ENCODE data around the gene NCOA7.
"Not testable (repeated sequence)": the region's sequence is repeated elsewhere in the genome, so short reads cannot be mapped to it uniquely, and the experiment has no call there.

Gene NCOA7

GRCh38 chr6:125842091-125842626 is 51.4 kb downstream of the NCOA7 start:
- no peak for DNase-seq

GRCh38 chr6:125843593-125843992 is 52.8 kb downstream of the NCOA7 start:
- no peak for DNase-seq

DNA sequence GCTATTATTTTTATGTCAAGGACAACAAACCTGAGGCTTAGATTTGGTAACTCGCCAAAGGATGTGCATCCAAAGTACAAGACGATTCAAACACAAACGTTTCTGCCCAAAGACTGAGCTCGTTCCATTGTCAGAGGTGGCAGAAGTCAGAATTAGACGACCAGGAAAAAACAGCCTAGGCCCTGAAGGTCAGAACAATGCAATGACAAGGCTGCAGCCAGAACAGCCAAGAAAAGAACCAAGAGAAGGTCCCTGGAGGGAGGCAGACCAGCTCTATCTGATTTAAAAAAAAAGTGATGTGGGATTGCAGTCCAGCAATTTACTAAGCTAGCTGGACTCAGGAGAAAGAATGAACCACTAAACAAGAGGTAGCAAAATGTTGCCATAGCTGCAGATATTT is 54.2 kb downstream of the NCOA7 start:
- DNase-seq = no peak

DNA sequence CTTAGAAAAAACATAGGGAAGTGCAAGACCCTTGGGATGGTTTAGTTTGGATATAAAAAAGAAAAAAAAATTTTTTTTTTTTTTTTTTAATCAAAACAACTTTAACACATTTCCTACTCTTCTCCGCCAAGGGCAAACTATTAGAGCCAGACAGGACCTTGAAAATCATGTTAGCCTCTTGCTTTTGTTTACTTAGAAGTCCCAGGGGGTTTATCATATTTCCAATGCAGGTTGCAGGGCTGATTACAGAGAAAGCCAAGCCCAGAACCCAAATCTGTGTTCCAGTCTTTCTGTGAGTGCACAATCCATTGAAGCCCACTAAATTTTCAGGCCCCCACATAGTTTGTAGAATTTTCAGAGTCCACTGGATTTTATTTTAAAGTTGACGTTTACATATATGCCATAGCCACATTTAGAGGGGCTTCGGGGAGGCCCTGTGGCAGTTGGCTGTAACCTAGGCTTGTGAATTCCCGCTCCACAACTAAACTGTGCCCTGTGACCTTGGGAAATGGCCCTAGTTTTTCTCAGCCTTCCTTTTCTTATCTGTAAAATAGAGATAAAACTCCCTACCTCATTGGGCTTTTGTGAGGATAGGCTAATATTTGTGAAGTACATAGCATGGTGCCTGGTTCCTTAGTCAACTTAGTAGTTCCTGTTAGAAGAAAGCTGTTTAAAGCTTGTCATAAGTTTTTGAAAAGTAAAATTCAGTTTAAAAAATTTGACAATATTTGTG is 55.7 kb downstream of the NCOA7 start:
- peak; percentile 10 for DNase-seq

DNA sequence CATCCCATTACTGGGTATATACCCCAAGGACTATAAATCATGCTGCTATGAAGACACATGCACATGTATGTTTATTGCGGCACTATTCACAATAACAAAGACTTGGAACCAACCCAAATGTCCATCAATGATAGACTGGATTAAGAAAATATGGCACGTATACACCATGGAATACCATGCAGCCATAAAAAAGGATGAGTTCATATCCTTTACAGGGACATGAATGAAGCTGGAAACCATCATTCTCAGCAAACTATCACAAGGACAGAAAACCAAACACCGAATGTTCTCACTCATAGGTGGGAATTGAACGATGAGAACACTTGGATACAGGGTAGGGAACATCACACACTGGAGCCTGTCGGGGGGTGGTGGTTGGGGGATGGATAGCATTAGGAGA is 57.5 kb downstream of the NCOA7 start:
- DNase-seq = not testable (repeated sequence)

DNA sequence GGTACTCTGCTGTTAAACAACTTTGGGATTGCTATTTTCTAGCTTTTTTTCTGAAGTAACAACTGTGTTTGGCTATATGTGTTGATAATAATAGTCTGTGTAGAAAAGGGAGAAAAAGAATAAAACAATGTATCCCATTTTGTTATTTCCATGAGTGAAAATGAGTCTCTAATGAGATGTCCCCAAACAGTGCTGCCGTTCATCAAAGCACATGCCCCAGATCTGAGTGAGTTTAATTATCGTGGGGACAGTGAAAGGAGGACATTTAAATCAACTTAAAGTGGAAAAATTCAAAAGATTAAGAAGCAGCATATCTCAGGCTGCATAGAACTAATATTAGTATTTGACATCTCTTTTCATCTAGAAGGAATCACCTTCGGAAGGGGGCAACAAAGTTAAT is 59.6 kb downstream of the NCOA7 start:
- no peak for DNase-seq

GRCh38 chr6:125852587-125852986 is 61.8 kb downstream of the NCOA7 start:
- no peak for DNase-seq

GRCh38 chr6:125853168-125853567 is 62.4 kb downstream of the NCOA7 start:
- no peak for DNase-seq

DNA sequence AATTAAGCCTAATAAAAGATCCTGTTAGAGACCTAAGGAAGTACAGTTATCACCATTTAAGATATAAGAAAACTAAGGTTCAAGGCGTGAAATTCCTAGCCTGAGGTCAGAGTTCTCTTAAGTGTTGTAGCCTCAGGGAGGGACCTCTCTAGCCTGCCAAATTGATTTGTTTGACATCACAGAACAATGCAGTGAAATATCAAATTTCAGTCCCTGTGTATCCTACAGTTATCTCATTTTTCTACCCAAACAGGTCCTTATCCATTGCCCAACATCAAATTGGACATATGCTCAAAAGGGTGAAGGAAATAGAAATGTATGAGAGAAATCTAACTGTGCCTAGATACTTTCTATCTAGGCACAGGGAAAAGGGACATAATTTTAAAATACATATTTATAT is 63.0 kb downstream of the NCOA7 start:
- DNase-seq = no peak

- DNase-seq = no peak
Observed at GRCh38 chr6:125854355-125854754, 63.6 kb downstream of the NCOA7 start.

DNA sequence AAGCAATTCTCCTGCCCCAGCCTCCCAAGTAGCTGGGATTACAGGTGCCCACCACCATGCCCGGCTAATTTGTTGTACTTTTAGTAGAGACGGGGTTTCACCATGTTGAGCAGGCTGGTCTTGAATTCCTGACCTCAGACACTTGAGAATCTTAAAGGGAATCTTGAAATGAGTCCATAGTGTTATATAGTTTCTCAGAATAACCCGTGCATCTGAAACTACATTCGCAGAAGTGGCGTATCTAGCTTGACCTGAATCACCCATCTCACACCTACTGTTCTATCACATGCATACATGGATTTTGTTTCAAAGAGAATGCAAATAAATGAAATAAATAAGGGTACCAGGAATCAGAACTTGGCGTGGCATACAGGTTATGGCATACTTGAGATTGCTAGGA is 65.0 kb downstream of the NCOA7 start:
- no peak for DNase-seq

DNA sequence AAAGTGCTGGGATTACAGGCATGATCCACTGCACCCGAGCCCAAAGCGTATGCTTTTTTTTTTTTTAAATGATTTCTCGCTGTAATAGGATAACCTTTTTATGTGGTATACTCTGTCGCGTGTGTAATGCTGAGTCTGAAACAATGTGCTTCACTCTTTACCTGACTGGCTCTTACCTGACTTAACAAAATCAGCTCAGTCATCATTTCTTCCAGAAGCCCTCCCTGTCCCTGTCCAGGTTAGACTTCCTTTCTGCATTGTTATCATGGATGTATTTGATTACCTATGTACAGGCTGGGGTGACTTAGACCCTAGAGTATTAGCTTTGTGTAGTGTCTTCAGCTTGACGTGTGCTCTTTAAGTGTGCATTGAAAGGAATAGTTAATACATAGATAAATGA is 67.1 kb downstream of the NCOA7 start:
- no peak for DNase-seq

DNA sequence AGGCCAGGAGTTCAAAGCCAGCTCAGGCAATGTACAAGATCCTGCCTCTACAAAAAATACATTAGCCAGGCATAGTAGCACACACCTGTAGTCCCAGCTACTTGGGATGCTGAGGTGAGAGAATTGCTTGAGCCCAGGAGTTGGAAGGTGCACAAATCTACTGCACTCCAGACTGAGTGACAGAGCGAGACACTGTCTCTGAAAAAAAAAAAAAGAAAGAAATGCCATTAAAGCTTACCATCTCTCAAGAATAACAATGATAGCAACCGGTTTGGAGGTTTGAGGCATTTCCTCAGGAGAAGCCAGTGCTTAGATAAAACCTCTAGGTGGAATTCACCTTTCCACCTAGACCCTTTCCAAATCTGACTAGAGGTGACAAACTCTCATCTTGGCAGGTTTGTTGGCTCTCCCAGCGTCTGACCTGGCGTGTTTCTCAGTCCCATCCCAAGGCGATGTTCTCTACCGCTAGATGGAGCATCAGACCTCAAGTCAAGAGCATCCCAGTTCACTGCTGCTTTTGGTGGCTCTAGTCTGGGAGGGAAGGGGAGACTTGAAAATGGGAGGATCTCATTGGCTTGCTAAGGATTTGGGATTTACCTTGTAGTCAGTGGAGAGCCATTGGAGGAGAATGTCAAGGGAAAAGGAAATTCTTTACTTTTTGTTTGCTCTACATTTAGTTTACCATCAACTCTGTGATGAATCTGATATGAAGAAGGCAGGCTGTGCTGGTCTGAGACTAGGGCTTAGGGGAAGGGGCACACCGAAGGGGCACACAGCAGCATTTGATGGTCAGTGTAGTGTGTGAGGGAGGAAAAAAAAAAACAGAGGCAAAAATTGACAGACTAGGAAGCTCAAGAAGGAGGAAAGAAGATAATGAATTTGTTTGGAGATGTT is 67.9 kb downstream of the NCOA7 start:
- no peak for DNase-seq

DNA sequence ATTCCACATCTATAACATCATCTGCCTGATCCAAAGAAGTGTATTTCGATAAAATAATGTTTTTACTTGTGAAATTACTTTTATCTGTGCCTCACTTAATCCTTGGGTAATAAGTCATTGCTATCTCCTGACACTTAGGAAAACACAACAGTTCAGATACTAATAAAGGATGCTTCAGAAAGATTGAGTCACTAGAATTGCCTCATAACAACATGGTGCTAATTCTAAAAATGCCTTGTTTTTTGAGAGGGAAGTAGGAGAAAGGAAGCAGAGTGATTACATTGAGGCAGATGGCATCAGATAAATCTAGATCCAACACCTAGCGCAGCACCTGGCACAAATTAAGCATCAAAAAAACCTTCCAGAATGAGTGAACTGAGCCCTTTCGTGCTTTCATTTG is 69.0 kb downstream of the NCOA7 start:
- no peak for DNase-seq

DNA sequence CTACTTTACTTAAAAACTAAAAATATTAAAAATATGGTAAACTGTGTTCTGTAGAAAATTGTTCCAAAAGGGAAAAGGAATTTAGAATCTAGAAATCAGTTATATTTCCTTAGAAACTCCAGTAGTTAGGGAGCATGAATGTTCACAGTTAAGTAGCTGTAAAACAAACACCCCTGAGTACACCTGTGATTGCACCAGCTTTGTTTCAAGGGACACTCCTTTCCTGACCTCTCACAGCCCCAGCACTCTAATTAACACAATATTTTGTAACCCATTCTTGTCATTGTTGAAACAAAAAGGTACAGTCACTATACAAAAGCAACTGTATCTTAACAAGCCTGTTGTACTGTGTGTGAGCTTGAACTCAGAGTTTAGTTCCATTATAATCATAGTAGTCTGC is 72.3 kb downstream of the NCOA7 start:
- DNase-seq = no peak

DNA sequence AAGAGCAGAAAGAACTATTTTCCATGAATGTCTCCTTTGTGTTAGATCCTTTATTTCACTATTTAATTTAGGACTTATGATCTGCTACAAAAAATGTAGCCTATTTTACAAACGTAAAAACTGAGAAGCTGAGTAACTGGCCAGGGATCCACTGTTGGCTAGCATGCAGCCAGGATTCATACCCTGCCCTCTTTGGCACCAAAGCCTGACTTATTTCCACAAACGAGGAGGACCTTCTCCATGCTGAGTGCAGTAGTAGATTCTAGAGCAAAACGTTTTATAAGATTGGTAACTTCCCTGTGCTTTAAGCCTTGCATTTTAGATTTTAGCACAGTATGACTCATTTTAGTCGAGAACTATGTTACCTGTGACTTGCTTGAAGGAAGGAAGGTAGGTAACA is 74.3 kb downstream of the NCOA7 start:
- no peak for DNase-seq

DNA sequence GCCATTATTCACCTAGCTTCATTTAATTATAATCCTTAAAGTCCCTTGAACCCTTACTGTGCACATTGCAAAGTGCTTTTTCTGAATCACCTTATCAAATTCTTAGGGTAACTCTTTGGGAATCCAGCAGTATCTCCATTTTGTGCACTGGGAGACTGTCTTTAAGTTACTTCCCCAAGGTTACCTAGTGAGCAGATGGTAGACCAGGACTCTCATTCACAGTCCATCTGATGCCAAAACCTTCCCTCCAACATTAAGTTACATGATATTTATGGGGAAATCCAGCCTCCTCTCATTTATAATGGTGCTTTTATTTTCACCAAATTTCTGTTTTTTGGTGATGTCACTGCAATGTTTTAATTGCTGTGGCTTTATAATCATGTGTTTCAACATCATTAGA is 75.7 kb downstream of the NCOA7 start:
- no peak for DNase-seq

DNA sequence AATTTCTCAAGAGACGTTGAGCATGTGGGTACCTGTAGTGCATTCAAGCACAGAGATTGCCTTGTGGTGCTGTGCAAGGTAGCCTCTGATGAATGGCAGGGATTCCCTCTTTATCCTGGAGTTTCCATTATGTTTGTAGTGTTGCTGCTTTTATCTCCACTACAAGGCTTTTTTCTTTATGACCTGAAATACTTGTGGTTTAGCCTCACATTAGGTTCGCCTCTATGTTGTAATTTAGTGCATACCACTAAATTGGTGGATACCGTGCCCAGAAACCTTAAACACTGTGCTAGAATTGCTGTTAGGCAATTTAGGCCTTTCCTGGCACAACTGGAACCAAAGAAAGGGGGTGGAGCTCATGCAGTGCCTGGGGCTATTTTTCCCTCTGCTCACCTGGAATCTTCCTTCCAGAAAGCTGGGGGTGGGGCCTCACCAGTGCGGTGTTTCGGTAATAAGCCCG is 76.8 kb downstream of the NCOA7 start:
- DNase-seq = peak; percentile 68

DNA sequence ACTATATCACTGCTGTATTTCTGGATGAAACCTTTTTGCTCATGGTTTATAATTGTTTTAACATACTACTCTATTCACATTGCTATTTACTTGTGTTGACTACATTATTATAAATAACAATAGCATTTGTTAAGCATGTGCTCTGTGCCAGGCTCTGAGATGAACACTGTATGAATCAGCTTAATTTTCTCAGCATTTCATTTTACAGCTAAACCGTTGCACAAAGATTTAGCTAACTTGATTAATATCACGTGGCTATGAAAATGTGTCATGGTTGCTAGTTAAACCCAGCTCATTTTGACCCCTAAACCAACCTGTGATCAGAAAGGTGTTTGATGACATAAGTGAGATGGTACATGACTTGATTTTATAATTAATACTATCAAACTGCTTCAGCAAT is 77.5 kb downstream of the NCOA7 start:
- DNase-seq = no peak

- DNase-seq = no peak
Observed at GRCh38 chr6:125868678-125869395, 78.1 kb downstream of the NCOA7 start.

DNA sequence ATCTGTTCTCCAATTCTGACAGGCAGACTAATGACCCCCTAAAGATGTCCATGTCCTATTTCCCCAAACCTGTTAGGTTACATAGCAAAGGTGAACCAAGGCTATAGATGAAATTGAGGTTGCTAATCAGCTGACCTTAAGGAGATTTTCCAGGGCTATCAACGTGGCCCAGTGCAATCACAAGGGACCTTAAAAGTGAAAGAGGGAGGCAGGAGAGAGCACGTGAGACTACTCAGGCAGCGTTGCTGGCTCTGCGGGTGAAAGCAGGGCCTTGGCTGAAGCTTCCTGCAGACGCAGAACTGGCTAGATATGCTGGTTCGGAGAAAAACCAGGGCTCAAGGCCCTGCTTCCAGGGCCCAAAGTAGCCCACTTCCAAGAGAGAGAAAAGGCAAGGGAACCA is 78.7 kb downstream of the NCOA7 start:
- no peak for DNase-seq

- DNase-seq = peak; percentile 79
Observed at GRCh38 chr6:125871365-125871764, 80.6 kb downstream of the NCOA7 start.

- no peak for DNase-seq
Observed at GRCh38 chr6:125872259-125872921, 81.6 kb downstream of the NCOA7 start.

Measured in NCI-H1105 (cell line).